HCT116 (cell line): ENCODE results near the gene SIRPA. TPM values are rescaled to one million over a fixed set of nuclear protein-coding genes. Genes with fewer than 3 reads are reported as not detected.

Source experiments
- ATAC-seq: fragments of 200-7000 bp; cut with Tn5 transposase; 2 replicates; pipeline ENCODE4 v1.9.1; 2020; ENCODE audit warnings: mild to moderate bottlenecking, moderate library complexity
- BruUV-seq: library from RNA; stranded (reverse); fragments of 400-500 nt; replicated peaks from 2 replicates; lab custom pipeline; 2021; lab: Mats Ljungman, UMichigan
- CTCF ChIA-PET: fragments of 300-600 bp; sonication (Branson Sonifier 250); formaldehyde crosslinking; loops from one replicate; lab custom pipeline; 2021; ENCODE audit warnings: antibody characterized with exemption; lab: Charles Lee
- POLR2A ChIA-PET: fragments of 300-600, 350-600 bp; sonication (Branson Sonifier 250); formaldehyde crosslinking; loops from one replicate; lab custom pipeline; 2021; ENCODE audit warnings: antibody characterized with exemption; lab: Charles Lee
- RAD21 ChIA-PET, 2 experiments: fragments of 300-600 bp; sonication (Branson Sonifier 250); formaldehyde crosslinking; loops; one replicate each; lab custom pipeline; 2023; ENCODE audit warnings: low total read pairs in 2 of 2; ENCODE audit not compliant: uncharacterized antibody in 2 of 2, unreplicated experiment in 2 of 2, low non-redundant PET in 1 of 2; lab: Charles Lee
- DNase-seq: peaks from one replicate; pipeline ENCODE4 v3.0.0-alpha.2; 2010; ENCODE audit warnings: low read depth, low spot score
- H2AFZ ChIP-seq: fragments of 200-600 bp; shearing (Covaris generic), sonication (generic); 2 replicates; pipeline ENCODE4 v1.6.1; 2017; ENCODE audit warnings: low read depth, mixed run types, mixed read lengths, antibody characterized with exemption, low read length; ENCODE audit not compliant: poor library complexity, severe bottlenecking
- H3K27ac ChIP-seq: 2 replicates; pipeline ENCODE4 v1.5.1; 2012; ENCODE audit warnings: low read depth, low read length
- H3K27me3 ChIP-seq: fragments of 200-600 bp; sonication (generic); 2 replicates; pipeline ENCODE4 v1.6.1; 2016; ENCODE audit warnings: mixed run types, low read length, mixed read lengths; ENCODE audit not compliant: insufficient read depth
- H3K36me3 ChIP-seq, 2 experiments: fragments of 200-500 bp in 1 of 2; fragments of 200-600 bp in 1 of 2; sonication (Bioruptor generic) in 1 of 2; sonication (generic) in 1 of 2; 2 replicates each; pipeline versions ENCODE4 v1.5.1 to v1.6.1; 2014 to 2016; ENCODE audit warnings: low read length in 2 of 2, inconsistent platforms in 1 of 2, mixed read lengths in 1 of 2, mixed run types in 1 of 2; ENCODE audit not compliant: insufficient read depth in 2 of 2, control insufficient read depth in 1 of 2
- H3K4me1 ChIP-seq, 2 experiments: fragments of 200-600 bp in 1 of 2; sonication (generic) in 1 of 2; 2 replicates each; pipeline versions ENCODE4 v1.5.1 to v1.6.1; 2012 to 2017; ENCODE audit warnings: low read length in 2 of 2, inconsistent platforms in 1 of 2, mild to moderate bottlenecking in 1 of 2, mixed read lengths in 1 of 2, mixed run types in 1 of 2, moderate library complexity in 1 of 2; ENCODE audit not compliant: insufficient read depth in 2 of 2, control insufficient read depth in 1 of 2
- H3K4me2 ChIP-seq: fragments of 200-600 bp; sonication (generic); 2 replicates; pipeline ENCODE4 v1.6.1; 2017; ENCODE audit warnings: mixed run types, low read length, mixed read lengths
- H3K4me3 ChIP-seq, 2 experiments: fragments of 200-600 bp in 1 of 2; sonication (generic) in 1 of 2; replicated peaks in 1 of 2; 2 replicates each; pipeline ENCODE4 v1.5.1; 2011 to 2016; ENCODE audit warnings: low read length in 2 of 2, control low read depth in 1 of 2, low read depth in 1 of 2, mild to moderate bottlenecking in 1 of 2, mixed read lengths in 1 of 2, mixed run types in 1 of 2
- H3K79me2 ChIP-seq: fragments of 200-600 bp; sonication (generic); 2 replicates; pipeline ENCODE4 v1.6.1; 2017; ENCODE audit warnings: mild to moderate bottlenecking, mixed run types, low read length, moderate library complexity, mixed read lengths; ENCODE audit not compliant: insufficient read depth
- H3K9ac ChIP-seq: fragments of 200-600 bp; sonication (generic); 2 replicates; pipeline ENCODE4 v1.6.1; 2016; ENCODE audit warnings: low read length, mixed read lengths
- H3K9me2 ChIP-seq: fragments of 200-600 bp; sonication (generic), shearing (Covaris generic); 2 replicates; pipeline ENCODE4 v1.6.1; 2017; ENCODE audit warnings: mixed run types, mild to moderate bottlenecking, moderate library complexity; ENCODE audit not compliant: insufficient read depth
- H3K9me3 ChIP-seq, 2 experiments: fragments of 200-500 bp in 1 of 2; fragments of 200-600 bp in 1 of 2; sonication (Bioruptor generic) in 1 of 2; sonication (generic) in 1 of 2; 2 replicates each; pipeline ENCODE4 v1.6.1; 2014 to 2017; ENCODE audit warnings: low read length in 2 of 2, mixed read lengths in 2 of 2, inconsistent platforms in 1 of 2, low read depth in 1 of 2, mild to moderate bottlenecking in 1 of 2, mixed run types in 1 of 2, moderate library complexity in 1 of 2; ENCODE audit not compliant: control insufficient read depth in 1 of 2, insufficient read depth in 1 of 2
- H4K20me1 ChIP-seq: fragments of 200-600 bp; sonication (generic), shearing (Covaris generic); 2 replicates; pipeline ENCODE4 v1.6.1; 2017; ENCODE audit warnings: mixed run types, mild to moderate bottlenecking, moderate library complexity; ENCODE audit not compliant: insufficient read depth
- CBX3 ChIP-seq: IDR thresholded peaks from 2 replicates; pipeline ENCODE4 v1.6.1; 2012; ENCODE audit warnings: low read depth
- EGR1 ChIP-seq: IDR thresholded peaks from 2 replicates; pipeline ENCODE4 v1.6.1; 2012; ENCODE audit warnings: low read depth
- POLR2A ChIP-seq: IDR thresholded peaks from 2 replicates; pipeline ENCODE4 v1.7.0; 2011; ENCODE audit warnings: borderline replicate concordance; ENCODE audit not compliant: insufficient read depth, insufficient read length; ENCODE audit errors: extremely low read depth
- RAD21 ChIP-seq: IDR thresholded peaks from 2 replicates; pipeline ENCODE4 v1.6.1; 2012; ENCODE audit warnings: low read depth, mild to moderate bottlenecking
- SIN3A ChIP-seq: IDR thresholded peaks from 2 replicates; pipeline ENCODE4 v1.6.1; 2012; ENCODE audit warnings: low read depth
- ZFX ChIP-seq: fragments of 450-650 bp; IDR thresholded peaks from 2 replicates; pipeline ENCODE4 v1.6.1; 2017
- intact Hi-C: fragments of 100-400 bp; cut with micrococcal nuclease; formaldehyde crosslinking; loops from 2 replicates; pipeline ENCODE4 v1.10.0; 2022
- total RNA-seq: library from RNA; stranded (reverse); gene quantifications from one replicate; pipeline ENCODE4 v1.2.1, GENCODE V29; 2021; ENCODE audit not compliant: unreplicated experiment
- TF ChIP-seq, protein P1 (sequence below): IDR thresholded peaks from 2 replicates; pipeline ENCODE4 v1.6.1; 2012; ENCODE audit warnings: low read depth
- TF ChIP-seq, protein P2 (sequence below): IDR thresholded peaks from 2 replicates; pipeline ENCODE4 v1.6.1; 2011; ENCODE audit warnings: mild to moderate bottlenecking, low read length, moderate library complexity; ENCODE audit not compliant: insufficient replicate concordance; ENCODE audit errors: extremely low read depth

The SIRPA gene
- total RNA-seq, 1 experiment from 2014 or later = 15.3 TPM

GRCh38 chr20:1926237-1926636 is 31.0 kb downstream of the SIRPA start:
- no peak overlapping the region for H3K9ac ChIP-seq
- no peaks in the 10 kb centered on the region for H3K27me3 ChIP-seq
- H3K4me3 ChIP-seq = no peak overlapping the region
- DNase-seq = no peak
- no peak overlapping the region for H2AFZ ChIP-seq
- no TSS peak for BruUV-seq
- POLR2A ChIA-PET = no interaction called here
- ATAC-seq = no peak
- no peak overlapping the region for H3K4me2 ChIP-seq
- RAD21 ChIA-PET = no interaction called here
- H3K27ac ChIP-seq = no peak overlapping the region
- H3K4me1 ChIP-seq = no peaks in the 10 kb centered on the region
- no peaks in the 10 kb centered on the region for H3K9me3 ChIP-seq
- CTCF ChIA-PET = no interaction called here
- H3K36me3 ChIP-seq = no peaks in the 10 kb centered on the region
- TF ChIP-seq CBX3 = no peak
- TF ChIP-seq ZFX = no peak
- no peak for TF ChIP-seq EGR1
- TF ChIP-seq, protein P1, sequence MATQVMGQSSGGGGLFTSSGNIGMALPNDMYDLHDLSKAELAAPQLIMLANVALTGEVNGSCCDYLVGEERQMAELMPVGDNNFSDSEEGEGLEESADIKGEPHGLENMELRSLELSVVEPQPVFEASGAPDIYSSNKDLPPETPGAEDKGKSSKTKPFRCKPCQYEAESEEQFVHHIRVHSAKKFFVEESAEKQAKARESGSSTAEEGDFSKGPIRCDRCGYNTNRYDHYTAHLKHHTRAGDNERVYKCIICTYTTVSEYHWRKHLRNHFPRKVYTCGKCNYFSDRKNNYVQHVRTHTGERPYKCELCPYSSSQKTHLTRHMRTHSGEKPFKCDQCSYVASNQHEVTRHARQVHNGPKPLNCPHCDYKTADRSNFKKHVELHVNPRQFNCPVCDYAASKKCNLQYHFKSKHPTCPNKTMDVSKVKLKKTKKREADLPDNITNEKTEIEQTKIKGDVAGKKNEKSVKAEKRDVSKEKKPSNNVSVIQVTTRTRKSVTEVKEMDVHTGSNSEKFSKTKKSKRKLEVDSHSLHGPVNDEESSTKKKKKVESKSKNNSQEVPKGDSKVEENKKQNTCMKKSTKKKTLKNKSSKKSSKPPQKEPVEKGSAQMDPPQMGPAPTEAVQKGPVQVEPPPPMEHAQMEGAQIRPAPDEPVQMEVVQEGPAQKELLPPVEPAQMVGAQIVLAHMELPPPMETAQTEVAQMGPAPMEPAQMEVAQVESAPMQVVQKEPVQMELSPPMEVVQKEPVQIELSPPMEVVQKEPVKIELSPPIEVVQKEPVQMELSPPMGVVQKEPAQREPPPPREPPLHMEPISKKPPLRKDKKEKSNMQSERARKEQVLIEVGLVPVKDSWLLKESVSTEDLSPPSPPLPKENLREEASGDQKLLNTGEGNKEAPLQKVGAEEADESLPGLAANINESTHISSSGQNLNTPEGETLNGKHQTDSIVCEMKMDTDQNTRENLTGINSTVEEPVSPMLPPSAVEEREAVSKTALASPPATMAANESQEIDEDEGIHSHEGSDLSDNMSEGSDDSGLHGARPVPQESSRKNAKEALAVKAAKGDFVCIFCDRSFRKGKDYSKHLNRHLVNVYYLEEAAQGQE = no peak
- no peak for TF ChIP-seq RAD21
- TF ChIP-seq SIN3A = no peak
- TF ChIP-seq POLR2A = no peak
- TF ChIP-seq, protein P2, sequence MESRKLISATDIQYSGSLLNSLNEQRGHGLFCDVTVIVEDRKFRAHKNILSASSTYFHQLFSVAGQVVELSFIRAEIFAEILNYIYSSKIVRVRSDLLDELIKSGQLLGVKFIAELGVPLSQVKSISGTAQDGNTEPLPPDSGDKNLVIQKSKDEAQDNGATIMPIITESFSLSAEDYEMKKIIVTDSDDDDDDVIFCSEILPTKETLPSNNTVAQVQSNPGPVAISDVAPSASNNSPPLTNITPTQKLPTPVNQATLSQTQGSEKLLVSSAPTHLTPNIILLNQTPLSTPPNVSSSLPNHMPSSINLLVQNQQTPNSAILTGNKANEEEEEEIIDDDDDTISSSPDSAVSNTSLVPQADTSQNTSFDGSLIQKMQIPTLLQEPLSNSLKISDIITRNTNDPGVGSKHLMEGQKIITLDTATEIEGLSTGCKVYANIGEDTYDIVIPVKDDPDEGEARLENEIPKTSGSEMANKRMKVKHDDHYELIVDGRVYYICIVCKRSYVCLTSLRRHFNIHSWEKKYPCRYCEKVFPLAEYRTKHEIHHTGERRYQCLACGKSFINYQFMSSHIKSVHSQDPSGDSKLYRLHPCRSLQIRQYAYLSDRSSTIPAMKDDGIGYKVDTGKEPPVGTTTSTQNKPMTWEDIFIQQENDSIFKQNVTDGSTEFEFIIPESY = no peak
- TF ChIP-seq, all 23 proteins: peak for 0
- H4K20me1 ChIP-seq = no peaks in the 10 kb centered on the region
- intact Hi-C loops = no loop called here
- H3K9me2 ChIP-seq = no peaks in the 10 kb centered on the region
- H3K79me2 ChIP-seq = no peaks in the 10 kb centered on the region
